Lower leg skin (tissue), 4 donors: ENCODE measurements around the gene UBALD1. TPM values are rescaled to one million over a fixed set of nuclear protein-coding genes. Genes with fewer than 3 reads are reported as not detected.
A peak's percentile ranks its signal among the peaks of the same experiment; 100 is the strongest.

Experiments used
- DNase-seq, 2 donors: peaks; one replicate each; pipeline ENCODE4 v3.0.0-alpha.2; 2019; ENCODE audit warnings: low spot score in 2 of 2
- H3K4me3 ChIP-seq: fragments of 200-600 bp; sonication (generic); 2 replicates; pipeline ENCODE4 v1.5.1; 2017; ENCODE audit warnings: mild to moderate bottlenecking, low read depth; ENCODE audit not compliant: poor library complexity, severe bottlenecking
- CTCF ChIP-seq, 3 donors: fragments of 450-650 bp; IDR thresholded peaks; one replicate each; pipeline ENCODE4 v1.5.1; 2016; ENCODE audit warnings: antibody characterized with exemption in 3 of 3, mild to moderate bottlenecking in 3 of 3, moderate library complexity in 2 of 3
- POLR2A ChIP-seq, 2 donors: fragments of 450-650 bp; IDR thresholded peaks; one replicate each; pipeline ENCODE4 v1.6.1; 2016 to 2017; ENCODE audit warnings: antibody characterized with exemption in 2 of 2, mild to moderate bottlenecking in 1 of 2, moderate library complexity in 1 of 2
- whole genome bisulfite sequencing, 2 donors: methylation state at CpG; one replicate each; pipeline ENCODE4 v1.1.5; 2018; 5-methylcytosine and 5-hydroxymethylcytosine counted together
- intact Hi-C: fragments of 100-400 bp; cut with DNase I; formaldehyde crosslinking; loops from one replicate; pipeline ENCODE4 v1.15.0; 2023; ENCODE audit warnings: low total_unique reads
- total RNA-seq, 4 donors: library from RNA; depleted of rRNA; stranded (reverse); fragments of >200 nt; gene quantifications; one replicate each; pipeline ENCODE4 v1.1.0, GENCODE V29; 2016

Gene UBALD1
- total RNA-seq, 4 donors from 2014 or later: 9.8 to 14.9 (median 14.3) TPM

- no peak for DNase-seq
- H3K4me3 ChIP-seq: no peak overlapping the region
- intact Hi-C loops: no loop called here
- 90 to 93% methylated on average over 9 of the region's 9 CpGs for WGBS, 2 donors
- TF ChIP-seq POLR2A (IDR thresholded peaks at IDR 0.05) (no peak), CTCF (IDR thresholded peaks at IDR 0.05) (no peak)
Measured at GRCh38 chr16:4628283-4628682, 13.6 kb upstream of the UBALD1 start.

GRCh38 chr16:4626396-4626795 lies 11.7 kb upstream of the UBALD1 start:
- DNase-seq: no peak
- WGBS, 2 donors: 55 to 58% methylated on average over 6 of the region's 6 CpGs
- intact Hi-C loops: no loop called here
- H3K4me3 ChIP-seq: no peak overlapping the region
- TF ChIP-seq POLR2A (IDR thresholded peaks at IDR 0.05) (no peak), CTCF (IDR thresholded peaks at IDR 0.05) (no peak)

GRCh38 chr16:4625560-4626159 lies 11.0 kb upstream of the UBALD1 start:
- DNase-seq: no peak
- H3K4me3 ChIP-seq: peak overlapping the region; percentile 94
- intact Hi-C loops: no loop called here
- no peak for TF ChIP-seq CTCF (IDR thresholded peaks at IDR 0.05)
- 6 to 10% methylated on average over 9 to 10 of the region's 11 CpGs for WGBS, 2 donors

GRCh38 chr16:4624827-4625559 lies 10.3 kb upstream of the UBALD1 start:
- 0% methylated on average over 11 to 33 of the region's 80 CpGs for WGBS, 2 donors
- peak overlapping the region; percentile 94 for H3K4me3 ChIP-seq
- intact Hi-C loops: no loop called here
- DNase-seq: peak; percentile 64 to 94
- TF ChIP-seq POLR2A (IDR thresholded peaks at IDR 0.05) (peak in 1 of 2 donors; percentile 68), CTCF (IDR thresholded peaks at IDR 0.05) (no peak)

- H3K4me3 ChIP-seq: peak within 1 kb of the TSS; percentile 94
- intact Hi-C loops: no loop called here
- 6 to 14% methylated on average over 26 to 41 of the region's 42 CpGs for WGBS, 2 donors
- TF ChIP-seq CTCF (IDR thresholded peaks at IDR 0.05): peak in 1 of 3 donors; percentile 90
- no peak for TF ChIP-seq POLR2A (IDR thresholded peaks at IDR 0.05)
- DNase-seq: peak; percentile 95 to 98
Measured at GRCh38 chr16:4624015-4624826, 9.5 kb upstream of the UBALD1 start, which contains the start of gene MGRN1. TSS of gene MGRN1 (plus strand) at chr16:4624826. CDS start at chr16:4624961, 135 bp downstream.
